Renal cortex interstitium (tissue), 11 donors: ENCODE results near the gene CETN2. TPM values are rescaled to one million over a fixed set of nuclear protein-coding genes. Genes with fewer than 3 reads are reported as not detected.
"Not testable (repeated sequence)": the region's sequence is repeated elsewhere in the genome, so short reads cannot be mapped to it uniquely, and the experiment has no call there.

Source experiments
- DNase-seq, 11 donors: peaks; one replicate each; pipeline ENCODE4 v3.0.0-alpha.2; 2013; ENCODE audit warnings: low read depth in 9 of 11, low spot score in 4 of 11; ENCODE audit errors: extremely low read depth in 1 of 11
- polyA plus RNA-seq, 3 donors: library from polyadenylated mRNA; unstranded; fragments of 120-200 nt; gene quantifications; one replicate each; pipeline ENCODE4 v1.2.1, GENCODE V29; 2013; ENCODE audit not compliant: insufficient read length in 3 of 3

CETN2 gene
- polyA plus RNA-seq, 3 donors: 114 to 130 (median 114) TPM

GRCh38 chrX:152806035-152806434, 24.5 kb downstream of the CETN2 start:
- DNase-seq: no peak

- no peak for DNase-seq
Measured at GRCh38 chrX:152798945-152799344, 31.6 kb downstream of the CETN2 start.

- not testable (repeated sequence) for DNase-seq
Measured at GRCh38 chrX:152787062-152787461, 43.5 kb downstream of the CETN2 start.

Other genes starting within 250 kb of the CETN2 start
- gene GABRQ, start 192.9 kb downstream of the CETN2 start, polyA plus RNA-seq: 1 to 10 TPM; 1.2 to 1.6 (median 1.3) TPM
- gene MAGEA3, start 132.0 kb downstream of the CETN2 start, polyA plus RNA-seq: not detected
- gene CSAG2, start 121.5 kb downstream of the CETN2 start, polyA plus RNA-seq: not detected
- gene MAGEA2B, start 116.1 kb downstream of the CETN2 start, polyA plus RNA-seq: not detected
- not detected for gene CSAG1, start 97.0 kb downstream of the CETN2 start, polyA plus RNA-seq
- gene MAGEA12, start 97.0 kb downstream of the CETN2 start, polyA plus RNA-seq: not detected
- not detected for gene MAGEA2, start 76.9 kb downstream of the CETN2 start, polyA plus RNA-seq
- not detected for gene CSAG3, start 71.5 kb downstream of the CETN2 start, polyA plus RNA-seq
- gene MAGEA6, start 61.1 kb downstream of the CETN2 start, polyA plus RNA-seq: not detected
- 10 to 100 TPM; 30.0 to 32.8 (median 30.9) TPM for gene NSDHL, start 306 bp upstream of the CETN2 start, polyA plus RNA-seq
- 10 to 100 TPM; 37.3 to 52.4 (median 48.5) TPM for gene ZNF185, start 67.3 kb upstream of the CETN2 start, polyA plus RNA-seq
- gene PNMA5, start 163.4 kb upstream of the CETN2 start, polyA plus RNA-seq: under 1 TPM; 0.16 to 0.39 (median 0.30) TPM
- gene PNMA3, start 225.7 kb upstream of the CETN2 start, polyA plus RNA-seq: 10 to 100 TPM; 31.6 to 37.4 (median 32.4) TPM
- gene PNMA6A, start 241.7 kb upstream of the CETN2 start, polyA plus RNA-seq: 10 to 100 TPM in 2 of 3 donors, 1 to 10 TPM in 1; 9.3 to 13.7 (median 13.6) TPM